GM23338 (cell line): ENCODE measurements around the gene DNAH6. TPM values are rescaled to one million over a fixed set of nuclear protein-coding genes. Genes with fewer than 3 reads are reported as not detected.

Experiments
- ATAC-seq: fragments of 200-7000 bp; cut with Tn5 transposase; 3 replicates; pipeline ENCODE4 v1.9.1; 2020
- DNase-seq: peaks from one replicate; pipeline ENCODE4 v3.0.0-alpha.2; 2015; ENCODE audit warnings: low spot score
- H2AFZ ChIP-seq: fragments of 200-600 bp; sonication (generic); 2 replicates; pipeline ENCODE4 v1.8.0; 2016; ENCODE audit warnings: antibody characterized with exemption, mild to moderate bottlenecking, moderate library complexity
- H3F3A ChIP-seq: fragments of 200-600 bp; sonication (generic); replicated peaks from 2 replicates; pipeline ENCODE4 v1.8.0; 2017; ENCODE audit warnings: antibody characterized with exemption, mixed run types, low read depth
- H3K27ac ChIP-seq: fragments of 200-600 bp; sonication (generic); 2 replicates; pipeline ENCODE4 v1.6.1; 2016; ENCODE audit warnings: low read depth
- H3K27me3 ChIP-seq: fragments of 200-600 bp; sonication (generic); 2 replicates; pipeline ENCODE4 v1.8.0; 2016; ENCODE audit warnings: mild to moderate bottlenecking, mixed run types, moderate library complexity; ENCODE audit not compliant: insufficient read depth
- H3K36me3 ChIP-seq: fragments of 200-600 bp; sonication (generic); 2 replicates; pipeline ENCODE4 v1.8.0; 2016; ENCODE audit warnings: mild to moderate bottlenecking; ENCODE audit not compliant: insufficient read depth
- H3K4me1 ChIP-seq: fragments of 200-600 bp; sonication (generic); 2 replicates; pipeline ENCODE4 v1.8.0; 2016; ENCODE audit warnings: mild to moderate bottlenecking, moderate library complexity; ENCODE audit not compliant: insufficient read depth
- H3K4me2 ChIP-seq: fragments of 200-600 bp; sonication (generic); 2 replicates; pipeline ENCODE4 v1.7.1; 2017; ENCODE audit warnings: mixed run types
- H3K4me3 ChIP-seq: fragments of 200-600 bp; sonication (generic); 2 replicates; pipeline ENCODE4 v1.6.1; 2016; ENCODE audit warnings: mixed run types
- H3K79me2 ChIP-seq: fragments of 200-600 bp; sonication (generic); replicated peaks from 2 replicates; pipeline ENCODE4 v1.8.0; 2017; ENCODE audit warnings: mild to moderate bottlenecking; ENCODE audit not compliant: insufficient read depth
- H3K9me2 ChIP-seq: fragments of 200-600 bp; sonication (generic); 2 replicates; pipeline ENCODE4 v1.8.0; 2017; ENCODE audit not compliant: insufficient read depth
- H4K20me1 ChIP-seq: fragments of 200-600 bp; sonication (generic); replicated peaks from 2 replicates; pipeline ENCODE4 v1.8.0; 2017; ENCODE audit warnings: mild to moderate bottlenecking; ENCODE audit not compliant: insufficient read depth
- H3K27ac Mint-ChIP-seq: 2 replicates; pipeline ENCODE4 v1.8.0; 2020; ENCODE audit warnings: inconsistent platforms, mild to moderate bottlenecking, moderate library complexity, mixed read lengths
- H3K27me3 Mint-ChIP-seq: 3 replicates; pipeline ENCODE4 v1.8.0; 2022; ENCODE audit warnings: low read depth, mild to moderate bottlenecking, moderate library complexity, mixed read lengths, inconsistent platforms; ENCODE audit not compliant: insufficient read depth, poor library complexity
- H3K36me3 Mint-ChIP-seq: 3 replicates; pipeline ENCODE4 v1.8.0; 2021; ENCODE audit warnings: low read depth, mild to moderate bottlenecking, inconsistent platforms, moderate library complexity, mixed read lengths
- H3K4me1 Mint-ChIP-seq: 3 replicates; pipeline ENCODE4 v1.8.0; 2020; ENCODE audit warnings: mild to moderate bottlenecking, inconsistent platforms, mixed read lengths
- H3K4me3 Mint-ChIP-seq: 3 replicates; pipeline ENCODE4 v1.8.0; 2021; ENCODE audit warnings: moderate library complexity, mild to moderate bottlenecking, inconsistent platforms, mixed read lengths
- H3K9me3 Mint-ChIP-seq: 3 replicates; pipeline ENCODE4 v1.8.0; 2020; ENCODE audit warnings: moderate library complexity, mild to moderate bottlenecking, inconsistent platforms, mixed read lengths
- CREB1 ChIP-seq: fragments of 250-450 bp; sonication (Bioruptor Pico); IDR thresholded peaks from 2 replicates; pipeline ENCODE4 v1.5.0; 2020; ENCODE audit warnings: low read depth, mild to moderate bottlenecking, moderate library complexity
- EZH2 ChIP-seq: fragments of 200-600 bp; sonication (generic); IDR thresholded peaks from one replicate; pipeline ENCODE4 v1.8.0; 2017; ENCODE audit warnings: antibody characterized with exemption, mild to moderate bottlenecking, low read depth; ENCODE audit not compliant: unreplicated experiment
- NANOG ChIP-seq: IDR thresholded peaks from 2 replicates; pipeline ENCODE4 v1.6.1; 2016; ENCODE audit warnings: antibody characterized with exemption, borderline replicate concordance
- STAT1 ChIP-seq: IDR thresholded peaks from one replicate; pipeline ENCODE4 v1.6.1; 2016; ENCODE audit warnings: antibody characterized with exemption; ENCODE audit not compliant: unreplicated experiment
- ZNF331 ChIP-seq: fragments of 250-450 bp; sonication (Bioruptor Pico); IDR thresholded peaks from 2 replicates; pipeline ENCODE4 v1.5.0; 2020; ENCODE audit warnings: low read depth, mild to moderate bottlenecking, moderate library complexity
- polyA plus RNA-seq: library from polyadenylated mRNA; unstranded; fragments of >200 nt; fragmentation: Nextera tagmentation; extraction: Ambion mirVana; gene quantifications from 2 replicates; pipeline ENCODE4 v1.2.1, GENCODE V29; 2016
- total RNA-seq: library from RNA; depleted of rRNA; stranded (reverse); fragments of >200 nt; shearing (Covaris generic); gene quantifications from 2 replicates; pipeline ENCODE4 v1.2.3, GENCODE V29; 2014
- TF ChIP-seq, protein P1 (sequence below): fragments of 250-450 bp; sonication (Bioruptor Pico); IDR thresholded peaks from 2 replicates; pipeline ENCODE4 v1.5.0; 2020; ENCODE audit warnings: mild to moderate bottlenecking, moderate library complexity
- TF ChIP-seq, protein P2 (sequence below): IDR thresholded peaks from 2 replicates; pipeline ENCODE4 v1.6.1; 2016; ENCODE audit warnings: antibody characterized with exemption

DNAH6 gene
- total and polyA plus RNA-seq, 2 experiments from 2014 or later: 0.27 to 0.31 TPM

DNA sequence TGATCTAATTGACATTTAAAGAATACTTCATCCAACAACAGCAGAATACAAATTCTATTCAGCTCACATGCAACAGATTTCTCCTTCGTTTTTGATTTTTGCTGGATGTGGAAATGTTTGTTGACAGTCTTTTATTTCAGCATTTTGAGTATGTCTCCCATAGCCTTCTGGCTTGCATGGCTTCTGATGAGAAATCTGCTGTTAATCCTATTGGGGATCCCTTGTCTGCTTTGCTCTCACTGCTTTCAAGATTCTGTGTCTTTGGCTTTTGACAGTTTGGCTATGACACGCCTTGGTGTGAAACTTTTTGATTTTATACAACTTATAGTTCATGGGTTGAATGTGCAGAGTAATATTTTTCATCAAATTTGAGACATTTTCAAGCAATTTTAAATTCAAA is 319.9 kb downstream of the DNAH6 start (continued):
- TF ChIP-seq, protein P1, sequence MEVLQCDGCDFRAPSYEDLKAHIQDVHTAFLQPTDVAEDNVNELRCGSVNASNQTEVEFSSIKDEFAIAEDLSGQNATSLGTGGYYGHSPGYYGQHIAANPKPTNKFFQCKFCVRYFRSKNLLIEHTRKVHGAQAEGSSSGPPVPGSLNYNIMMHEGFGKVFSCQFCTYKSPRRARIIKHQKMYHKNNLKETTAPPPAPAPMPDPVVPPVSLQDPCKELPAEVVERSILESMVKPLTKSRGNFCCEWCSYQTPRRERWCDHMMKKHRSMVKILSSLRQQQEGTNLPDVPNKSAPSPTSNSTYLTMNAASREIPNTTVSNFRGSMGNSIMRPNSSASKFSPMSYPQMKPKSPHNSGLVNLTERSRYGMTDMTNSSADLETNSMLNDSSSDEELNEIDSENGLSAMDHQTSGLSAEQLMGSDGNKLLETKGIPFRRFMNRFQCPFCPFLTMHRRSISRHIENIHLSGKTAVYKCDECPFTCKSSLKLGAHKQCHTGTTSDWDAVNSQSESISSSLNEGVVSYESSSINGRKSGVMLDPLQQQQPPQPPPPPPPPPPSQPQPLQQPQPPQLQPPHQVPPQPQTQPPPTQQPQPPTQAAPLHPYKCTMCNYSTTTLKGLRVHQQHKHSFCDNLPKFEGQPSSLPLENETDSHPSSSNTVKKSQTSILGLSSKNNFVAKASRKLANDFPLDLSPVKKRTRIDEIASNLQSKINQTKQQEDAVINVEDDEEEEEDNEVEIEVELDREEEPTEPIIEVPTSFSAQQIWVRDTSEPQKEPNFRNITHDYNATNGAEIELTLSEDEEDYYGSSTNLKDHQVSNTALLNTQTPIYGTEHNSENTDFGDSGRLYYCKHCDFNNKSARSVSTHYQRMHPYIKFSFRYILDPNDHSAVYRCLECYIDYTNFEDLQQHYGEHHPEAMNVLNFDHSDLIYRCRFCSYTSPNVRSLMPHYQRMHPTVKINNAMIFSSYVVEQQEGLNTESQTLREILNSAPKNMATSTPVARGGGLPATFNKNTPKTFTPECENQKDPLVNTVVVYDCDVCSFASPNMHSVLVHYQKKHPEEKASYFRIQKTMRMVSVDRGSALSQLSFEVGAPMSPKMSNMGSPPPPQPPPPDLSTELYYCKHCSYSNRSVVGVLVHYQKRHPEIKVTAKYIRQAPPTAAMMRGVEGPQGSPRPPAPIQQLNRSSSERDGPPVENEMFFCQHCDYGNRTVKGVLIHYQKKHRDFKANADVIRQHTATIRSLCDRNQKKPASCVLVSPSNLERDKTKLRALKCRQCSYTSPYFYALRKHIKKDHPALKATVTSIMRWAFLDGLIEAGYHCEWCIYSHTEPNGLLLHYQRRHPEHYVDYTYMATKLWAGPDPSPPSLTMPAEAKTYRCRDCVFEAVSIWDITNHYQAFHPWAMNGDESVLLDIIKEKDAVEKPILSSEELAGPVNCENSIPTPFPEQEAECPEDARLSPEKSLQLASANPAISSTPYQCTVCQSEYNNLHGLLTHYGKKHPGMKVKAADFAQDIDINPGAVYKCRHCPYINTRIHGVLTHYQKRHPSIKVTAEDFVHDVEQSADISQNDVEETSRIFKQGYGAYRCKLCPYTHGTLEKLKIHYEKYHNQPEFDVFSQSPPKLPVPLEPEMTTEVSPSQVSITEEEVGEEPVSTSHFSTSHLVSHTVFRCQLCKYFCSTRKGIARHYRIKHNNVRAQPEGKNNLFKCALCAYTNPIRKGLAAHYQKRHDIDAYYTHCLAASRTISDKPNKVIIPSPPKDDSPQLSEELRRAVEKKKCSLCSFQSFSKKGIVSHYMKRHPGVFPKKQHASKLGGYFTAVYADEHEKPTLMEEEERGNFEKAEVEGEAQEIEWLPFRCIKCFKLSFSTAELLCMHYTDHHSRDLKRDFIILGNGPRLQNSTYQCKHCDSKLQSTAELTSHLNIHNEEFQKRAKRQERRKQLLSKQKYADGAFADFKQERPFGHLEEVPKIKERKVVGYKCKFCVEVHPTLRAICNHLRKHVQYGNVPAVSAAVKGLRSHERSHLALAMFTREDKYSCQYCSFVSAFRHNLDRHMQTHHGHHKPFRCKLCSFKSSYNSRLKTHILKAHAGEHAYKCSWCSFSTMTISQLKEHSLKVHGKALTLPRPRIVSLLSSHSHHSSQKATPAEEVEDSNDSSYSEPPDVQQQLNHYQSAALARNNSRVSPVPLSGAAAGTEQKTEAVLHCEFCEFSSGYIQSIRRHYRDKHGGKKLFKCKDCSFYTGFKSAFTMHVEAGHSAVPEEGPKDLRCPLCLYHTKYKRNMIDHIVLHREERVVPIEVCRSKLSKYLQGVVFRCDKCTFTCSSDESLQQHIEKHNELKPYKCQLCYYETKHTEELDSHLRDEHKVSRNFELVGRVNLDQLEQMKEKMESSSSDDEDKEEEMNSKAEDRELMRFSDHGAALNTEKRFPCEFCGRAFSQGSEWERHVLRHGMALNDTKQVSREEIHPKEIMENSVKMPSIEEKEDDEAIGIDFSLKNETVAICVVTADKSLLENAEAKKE: no peak
- TF ChIP-seq NANOG: no peak
- no peak for TF ChIP-seq STAT1
- TF ChIP-seq ZNF331 (CRISPR knock-in tag): no peak
- TF ChIP-seq EZH2: no peak

DNA sequence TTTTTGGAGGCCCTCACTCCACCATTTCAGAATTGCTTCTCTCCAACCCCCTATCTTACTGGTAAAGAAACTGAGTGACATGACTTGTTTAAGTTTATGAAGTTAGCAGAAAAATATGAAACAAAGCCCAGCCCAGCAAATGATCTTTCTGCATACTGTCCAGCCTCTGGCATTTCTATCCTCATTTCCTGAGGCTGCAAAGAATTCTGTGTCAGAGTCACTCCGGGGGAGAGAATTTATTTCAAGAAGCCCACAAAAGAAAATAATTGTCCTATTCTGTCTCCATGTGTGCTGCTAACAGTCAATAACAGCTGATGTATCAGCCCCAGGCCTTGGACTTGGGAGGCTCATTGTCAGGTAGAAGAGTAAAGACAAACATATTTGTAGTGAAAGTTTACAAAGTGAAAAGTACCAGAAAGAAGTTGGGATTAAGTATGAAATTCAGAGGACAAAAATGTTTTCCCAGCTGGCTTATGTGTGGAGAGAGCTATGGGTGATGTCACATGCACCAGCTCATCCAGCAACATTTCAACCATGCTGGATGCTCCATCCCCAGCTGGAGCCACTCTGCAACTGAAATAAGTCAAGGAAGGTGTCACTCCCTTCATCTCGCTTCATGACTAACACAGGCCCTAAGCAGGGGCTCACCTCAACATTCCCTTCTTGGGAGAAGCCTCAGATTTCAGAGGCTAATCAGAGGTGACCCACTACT is 322.3 kb downstream of the DNAH6 start:
- Histone ChIP-seq H3K36me3 (no peaks in the 10 kb centered on the region; the same call in none of the 2 replicates), H3K4me2 (no peak overlapping the region), H3K27me3 (no peaks in the 10 kb centered on the region), H3K27ac (no peak overlapping the region), H4K20me1 (no peaks in the 10 kb centered on the region), H2AFZ (no peak overlapping the region), H3K4me3 (no peak overlapping the region), H3K4me1 (no peaks in the 10 kb centered on the region), H3F3A (no peaks in the 10 kb centered on the region), H3K79me2 (no peaks in the 10 kb centered on the region), H3K9me2 (peaks cover 5% of the 10 kb centered on the region; the same call in 1 of the 2 replicates)
- Mint-ChIP-seq H3K36me3 (peaks cover 20% of the 10 kb centered on the region; the same call in 2 of the 3 replicates), H3K27ac (no peak overlapping the region), H3K27me3 (peaks cover 2% of the 10 kb centered on the region), H3K4me3 (no peak overlapping the region), H3K9me3 (peaks cover 16% of the 10 kb centered on the region), H3K4me1 (peaks cover 12% of the 10 kb centered on the region)
- no peak for ATAC-seq
- DNase-seq: no peak
- TF ChIP-seq ZNF331 (CRISPR knock-in tag): no peak
- no peak for TF ChIP-seq CREB1
- TF ChIP-seq, protein P1: no peak
- TF ChIP-seq, protein P2, sequence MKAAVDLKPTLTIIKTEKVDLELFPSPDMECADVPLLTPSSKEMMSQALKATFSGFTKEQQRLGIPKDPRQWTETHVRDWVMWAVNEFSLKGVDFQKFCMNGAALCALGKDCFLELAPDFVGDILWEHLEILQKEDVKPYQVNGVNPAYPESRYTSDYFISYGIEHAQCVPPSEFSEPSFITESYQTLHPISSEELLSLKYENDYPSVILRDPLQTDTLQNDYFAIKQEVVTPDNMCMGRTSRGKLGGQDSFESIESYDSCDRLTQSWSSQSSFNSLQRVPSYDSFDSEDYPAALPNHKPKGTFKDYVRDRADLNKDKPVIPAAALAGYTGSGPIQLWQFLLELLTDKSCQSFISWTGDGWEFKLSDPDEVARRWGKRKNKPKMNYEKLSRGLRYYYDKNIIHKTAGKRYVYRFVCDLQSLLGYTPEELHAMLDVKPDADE: no peak
- no peak for TF ChIP-seq NANOG
